ENCODE results near the gene TRIM47.
A peak's percentile ranks its signal among the peaks of the same experiment; 100 is the strongest.

Gene TRIM47

GRCh38 chr17:75845058-75845711, 33.2 kb downstream of the TRIM47 start:
- DNase-seq (ENCODE audit: low read depth): peak; percentile 35

GRCh38 chr17:75844530-75845057, 33.8 kb downstream of the TRIM47 start:
- DNase-seq (ENCODE audit: low read depth): no peak

- DNase-seq (ENCODE audit: low read depth): peak; percentile 53
These were observed 34.5 kb downstream of the TRIM47 start, which contains the start of gene UNC13D for GRCh38 chr17:75843577-75844529. UNC13D (minus strand) TSS chr17:75844404; CDS start chr17:75844337, 67 bp downstream.

- no peak for DNase-seq (ENCODE audit: low read depth)
These were observed 35.3 kb downstream of the TRIM47 start for GRCh38 chr17:75842963-75843576.

GRCh38 chr17:75842411-75842810, 36.0 kb downstream of the TRIM47 start:
- DNase-seq (ENCODE audit: low read depth): no peak

- DNase-seq (ENCODE audit: low read depth): no peak
These were observed 37.6 kb downstream of the TRIM47 start for GRCh38 chr17:75840799-75841164.

GRCh38 chr17:75839942-75840798, 38.2 kb downstream of the TRIM47 start:
- no peak for DNase-seq (ENCODE audit: low read depth)

GRCh38 chr17:75838410-75838809, 40.0 kb downstream of the TRIM47 start:
- no peak for DNase-seq (ENCODE audit: low read depth)

- no peak for DNase-seq (ENCODE audit: low read depth)
These were observed 40.5 kb downstream of the TRIM47 start for GRCh38 chr17:75837899-75838298.

- DNase-seq (ENCODE audit: low read depth): no peak
These were observed 41.8 kb downstream of the TRIM47 start for GRCh38 chr17:75836605-75837004.

- DNase-seq (ENCODE audit: low read depth): no peak
These were observed 42.8 kb downstream of the TRIM47 start for GRCh38 chr17:75835654-75835987.

GRCh38 chr17:75834928-75835653, 43.3 kb downstream of the TRIM47 start:
- DNase-seq (ENCODE audit: low read depth): no peak

- no peak for DNase-seq (ENCODE audit: low read depth)
These were observed 44.0 kb downstream of the TRIM47 start for GRCh38 chr17:75834279-75834920.

- DNase-seq (ENCODE audit: low read depth): no peak
These were observed 45.6 kb downstream of the TRIM47 start for GRCh38 chr17:75832652-75833400.

GRCh38 chr17:75832164-75832651, 46.2 kb downstream of the TRIM47 start:
- DNase-seq (ENCODE audit: low read depth): no peak

GRCh38 chr17:75831032-75831571, 47.3 kb downstream of the TRIM47 start:
- DNase-seq (ENCODE audit: low read depth): no peak

- DNase-seq (ENCODE audit: low read depth): no peak
These were observed 48.0 kb downstream of the TRIM47 start for GRCh38 chr17:75830164-75831031.

GRCh38 chr17:75829747-75830146, 48.6 kb downstream of the TRIM47 start:
- DNase-seq (ENCODE audit: low read depth): no peak
